Measurements from ENCODE around the gene UTP20.
"Not testable (repeated sequence)": the region's sequence is repeated elsewhere in the genome, so short reads cannot be mapped to it uniquely, and the experiment has no call there.

UTP20 gene

DNA sequence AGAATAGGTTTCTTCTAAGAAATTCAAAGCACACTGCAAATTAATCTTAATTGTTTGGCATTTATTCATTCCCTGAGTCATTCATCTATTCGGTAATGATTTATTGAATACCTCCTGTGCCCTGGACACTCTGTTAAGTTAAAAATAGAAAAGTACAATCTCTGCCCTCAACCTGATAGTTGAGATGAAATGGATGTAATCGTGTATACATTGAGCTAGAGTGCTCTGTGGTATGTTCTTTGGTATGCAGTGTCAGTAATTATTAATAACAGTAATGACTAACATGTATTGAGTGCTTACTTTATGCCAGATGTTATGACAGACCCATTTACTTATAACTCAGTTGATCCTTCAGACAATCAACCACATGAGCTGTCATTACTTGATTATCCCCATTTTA is 47.6 kb downstream of the UTP20 start:
- no peak for DNase-seq

DNA sequence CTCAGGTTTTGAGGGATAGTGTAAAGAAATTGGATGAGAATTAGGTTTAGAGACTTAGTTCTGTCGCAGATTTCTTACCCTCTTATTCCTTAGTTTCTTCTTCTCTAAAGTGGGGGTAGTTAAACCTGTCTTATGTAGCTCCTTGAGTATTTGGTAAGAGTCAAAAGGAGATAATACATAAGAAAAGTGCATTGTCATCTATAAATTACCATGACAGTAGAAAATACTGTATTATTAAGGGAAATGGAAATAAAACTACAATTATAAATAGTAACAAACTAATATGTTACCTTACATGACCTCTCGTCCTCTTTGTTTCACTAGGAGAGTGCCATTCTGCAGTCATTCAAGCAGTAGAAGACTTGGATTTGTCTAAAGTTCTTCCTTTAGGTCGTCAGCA is 49.0 kb downstream of the UTP20 start:
- no peak for DNase-seq

DNA sequence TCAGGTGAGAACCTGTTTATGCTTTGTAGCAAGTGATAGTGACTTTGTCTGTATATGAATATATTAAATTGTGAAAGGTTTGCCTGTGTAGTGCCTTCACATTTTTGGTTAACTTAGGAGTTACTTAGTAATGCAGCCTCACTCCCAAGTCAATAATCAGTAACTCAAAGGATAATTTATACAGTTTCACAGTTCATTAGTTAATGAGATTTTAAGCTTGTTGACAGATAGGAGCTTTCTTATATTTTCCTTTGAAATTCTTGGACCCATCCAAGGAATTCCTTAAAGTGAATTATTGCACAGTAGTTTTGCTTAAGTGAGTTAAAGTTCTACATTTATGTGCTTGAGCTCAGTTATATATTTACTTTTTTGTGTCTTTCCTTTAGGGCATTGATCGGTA is 50.7 kb downstream of the UTP20 start:
- no peak for DNase-seq

DNA sequence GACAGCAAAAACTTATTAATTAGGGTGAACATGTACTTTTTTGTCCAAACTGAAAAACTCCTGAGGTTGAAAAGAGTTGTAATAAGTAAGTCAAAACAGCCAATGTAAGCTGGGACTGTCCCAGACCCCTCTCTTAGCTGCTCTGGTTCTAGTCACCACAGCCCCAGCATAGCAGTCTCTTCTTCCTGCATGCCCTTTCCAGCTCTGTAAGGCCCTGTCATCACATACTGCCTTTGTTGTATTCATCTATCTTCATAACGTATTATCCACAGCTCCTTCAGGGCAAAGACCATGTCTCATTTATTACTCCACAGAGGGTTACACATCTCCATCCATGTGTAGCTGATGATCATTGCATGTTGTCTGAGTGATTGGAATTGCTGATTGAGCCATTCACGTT is 56.5 kb downstream of the UTP20 start:
- DNase-seq, result no peak

DNA sequence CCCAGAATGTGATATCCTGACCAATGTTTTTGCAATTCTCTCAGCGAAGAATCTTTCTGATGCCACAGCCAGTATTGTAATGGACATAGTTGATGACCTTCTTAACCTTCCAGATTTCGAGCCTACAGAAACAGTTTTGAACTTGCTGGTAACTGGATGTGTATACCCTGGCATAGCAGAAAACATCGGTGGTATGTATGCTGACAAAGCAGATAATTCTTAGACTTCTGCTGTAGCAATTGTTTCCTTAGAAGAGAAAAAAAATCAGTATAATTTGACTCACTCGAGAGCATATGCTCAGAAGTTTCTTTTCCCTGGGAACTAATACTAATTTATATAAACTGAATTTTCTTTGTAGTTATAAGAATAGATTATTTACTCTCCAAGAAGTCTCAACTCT is 58.2 kb downstream of the UTP20 start:
- DNase-seq, result no peak

DNA sequence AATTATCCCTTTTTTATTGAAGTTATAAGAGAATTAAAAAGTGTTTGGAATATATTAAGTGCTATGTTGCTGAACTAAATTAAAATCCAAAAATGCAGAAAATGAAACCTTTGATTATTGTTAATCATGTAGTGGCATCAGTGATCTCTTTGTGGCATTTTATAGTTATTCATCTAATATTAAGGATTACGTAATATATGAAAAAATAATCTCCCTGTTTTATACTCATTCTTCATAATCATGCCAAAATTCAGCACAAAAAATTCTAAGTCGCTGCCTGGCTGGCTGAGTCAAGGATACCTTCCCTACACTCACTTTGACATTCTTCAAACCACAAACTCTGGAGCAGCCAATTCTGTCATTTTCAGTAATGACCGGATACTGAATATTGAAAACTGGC is 64.0 kb downstream of the UTP20 start:
- no peak for DNase-seq

DNA sequence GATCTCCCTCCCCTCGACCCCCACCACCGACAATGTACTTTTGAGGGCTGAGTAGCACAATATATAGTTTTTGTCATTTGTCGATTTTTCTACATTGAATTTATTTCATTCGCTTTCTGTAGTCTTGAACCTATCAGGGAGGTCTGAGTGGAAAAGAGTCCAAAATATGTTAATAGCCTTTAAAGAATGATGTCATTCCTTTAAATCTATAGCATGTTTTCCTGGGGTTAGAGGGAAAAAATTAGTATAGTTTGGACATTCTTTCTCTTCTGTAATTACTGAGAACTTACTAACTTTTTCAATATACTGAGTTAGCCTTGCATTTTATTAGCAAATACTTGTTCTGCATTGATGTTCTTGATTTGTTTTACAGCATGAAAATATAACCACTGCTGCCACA is 71.8 kb downstream of the UTP20 start:
- DNase-seq, result no peak

DNA sequence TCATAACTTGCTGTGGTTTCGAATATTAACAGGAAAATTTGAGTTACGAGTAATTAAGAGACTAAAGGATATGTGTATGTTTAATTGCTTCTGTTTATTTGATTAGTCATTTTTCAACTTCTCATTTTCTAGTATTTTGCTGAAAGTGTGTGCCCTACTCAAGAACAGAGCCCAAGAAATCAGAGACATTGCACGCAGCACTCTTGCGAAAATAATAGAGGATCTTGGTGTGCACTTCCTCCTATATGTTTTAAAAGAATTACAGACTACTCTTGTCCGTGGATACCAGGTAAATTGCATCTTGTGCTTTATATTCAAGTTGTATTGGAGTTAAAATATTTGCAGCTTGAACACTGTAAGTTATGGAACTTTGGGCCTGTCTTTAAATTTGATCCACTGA is 76.9 kb downstream of the UTP20 start:
- DNase-seq, result no peak

DNA sequence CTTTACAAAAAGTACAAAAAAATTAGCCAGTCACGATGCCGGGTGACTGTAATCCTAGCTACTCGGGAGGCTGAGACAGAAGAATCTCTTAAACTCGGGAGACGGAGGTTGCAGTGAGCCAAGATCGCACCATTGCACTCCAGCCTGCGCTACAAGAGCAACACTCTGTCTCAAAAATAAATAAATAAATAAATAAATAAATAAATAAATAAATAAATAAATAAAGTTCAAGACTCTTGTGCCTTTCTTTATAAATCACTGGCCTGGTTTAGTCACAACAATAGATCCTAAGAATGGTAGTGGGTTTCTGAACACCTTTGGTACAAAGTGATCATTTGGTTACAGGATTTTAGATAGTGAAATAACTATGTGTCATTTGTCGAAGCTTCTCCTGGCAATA is 81.5 kb downstream of the UTP20 start:
- DNase-seq, result no peak

DNA sequence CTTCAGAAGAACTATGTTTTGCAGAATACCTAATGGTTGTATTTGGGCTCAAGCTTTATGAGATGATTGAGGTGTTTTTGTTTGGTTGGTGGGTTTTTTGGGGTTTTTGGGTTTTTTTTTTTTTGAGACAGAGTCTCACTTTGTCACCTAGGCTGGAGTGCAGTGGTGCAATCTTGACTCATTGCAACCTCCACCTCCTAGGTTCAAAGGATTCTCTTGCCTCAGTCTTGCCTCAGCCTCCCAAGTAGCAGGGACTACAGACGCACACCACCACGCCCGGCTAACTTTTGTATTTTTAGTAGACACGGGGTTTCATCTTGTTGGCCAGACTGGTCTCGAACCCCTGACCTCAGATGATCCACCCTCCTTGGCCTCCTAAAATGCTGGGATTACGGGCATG is 88.1 kb downstream of the UTP20 start:
- no peak for DNase-seq

DNA sequence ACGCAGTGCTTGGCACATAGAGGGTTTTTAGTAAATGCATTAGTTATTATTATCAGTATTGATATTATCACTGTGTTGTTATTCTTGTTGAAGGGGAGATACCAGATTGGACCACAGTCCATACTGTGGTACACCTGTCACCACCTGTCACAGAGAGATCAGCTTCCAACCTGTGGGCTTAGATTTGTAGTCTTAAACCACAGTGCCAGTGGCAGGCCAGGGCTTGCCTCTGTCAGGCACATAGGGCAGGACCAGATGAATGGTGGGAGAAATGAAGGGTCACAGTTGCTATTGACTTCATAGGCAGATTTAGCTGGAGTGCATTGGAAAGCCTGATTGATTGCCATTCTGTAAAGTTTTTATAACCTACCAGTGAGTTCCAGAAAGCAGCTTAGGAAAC is 92.5 kb downstream of the UTP20 start:
- no peak for DNase-seq

DNA sequence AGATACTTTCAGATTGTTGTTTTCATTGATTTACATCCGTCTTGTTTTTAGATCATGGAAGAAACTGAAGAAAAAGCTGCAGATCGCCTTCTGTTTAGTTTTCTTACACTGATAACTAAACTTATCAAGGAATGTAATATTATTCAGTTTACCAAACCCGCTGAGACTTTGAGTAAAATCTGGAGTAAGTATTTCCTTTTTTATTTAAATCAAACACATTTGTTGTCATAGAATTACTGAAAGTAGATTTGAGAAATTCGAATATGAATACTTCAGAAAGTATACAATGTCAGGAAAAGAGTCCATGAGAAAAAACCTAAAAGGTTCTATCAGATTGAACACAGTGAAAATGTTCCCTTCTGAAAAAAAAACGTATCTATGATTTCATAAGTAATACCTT is 95.7 kb downstream of the UTP20 start:
- no peak for DNase-seq

DNA sequence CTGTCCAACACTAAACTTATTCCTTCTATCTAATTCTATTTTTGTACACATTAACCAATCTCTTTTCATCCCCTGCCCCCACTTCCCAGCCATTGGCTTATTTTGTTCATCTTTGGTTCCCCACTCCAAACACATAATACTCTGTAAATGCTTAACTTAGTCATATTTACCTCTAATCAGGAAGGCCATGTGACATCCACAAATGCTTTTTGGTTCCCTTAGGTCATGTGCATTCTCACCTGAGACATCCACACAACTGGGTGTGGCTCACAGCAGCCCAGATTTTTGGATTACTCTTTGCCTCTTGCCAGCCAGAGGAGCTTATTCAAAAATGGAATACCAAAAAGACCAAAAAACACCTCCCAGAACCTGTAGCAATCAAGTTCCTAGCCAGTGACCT is 99.2 kb downstream of the UTP20 start:
- DNase-seq, result no peak

DNA sequence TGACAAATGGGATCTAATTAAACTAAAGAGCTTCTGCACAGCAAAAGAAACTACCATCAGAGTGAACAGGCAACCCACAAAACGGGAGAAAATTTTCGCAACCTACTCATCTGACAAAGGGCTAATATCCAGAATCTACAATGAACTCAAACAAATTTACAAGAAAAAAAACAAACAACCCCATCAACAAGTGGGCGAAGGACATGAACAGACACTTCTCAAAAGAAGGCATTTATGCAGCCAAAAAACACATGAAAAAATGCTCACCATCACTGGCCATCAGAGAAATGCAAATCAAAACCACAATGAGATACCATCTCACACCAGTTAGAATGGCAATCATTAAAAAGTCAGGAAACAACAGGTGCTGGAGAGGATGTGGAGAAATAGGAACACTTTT is 111.3 kb downstream of the UTP20 start:
- DNase-seq, result not testable (repeated sequence)

DNA sequence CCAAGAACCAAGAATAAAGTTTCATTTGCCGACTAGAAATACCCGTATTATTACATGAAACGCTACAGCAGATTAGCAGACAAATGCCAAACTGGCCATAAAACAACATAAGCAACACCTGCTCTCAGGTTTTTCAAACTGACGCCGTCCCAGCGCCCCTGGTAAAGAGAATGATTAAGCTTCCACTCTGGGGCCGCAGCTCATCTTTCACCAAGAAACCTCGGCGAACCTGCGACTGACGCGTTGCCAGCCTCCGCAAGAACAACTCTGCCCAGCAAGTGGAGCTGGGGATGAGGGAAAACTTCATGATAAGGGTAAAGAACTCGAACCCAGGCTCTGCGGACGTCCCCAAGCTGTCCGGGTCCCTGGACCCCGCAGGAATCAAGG is 127.1 kb downstream of the UTP20 start:
- DNase-seq, result peak in 1 of 2 donors; percentile 35

DNA sequence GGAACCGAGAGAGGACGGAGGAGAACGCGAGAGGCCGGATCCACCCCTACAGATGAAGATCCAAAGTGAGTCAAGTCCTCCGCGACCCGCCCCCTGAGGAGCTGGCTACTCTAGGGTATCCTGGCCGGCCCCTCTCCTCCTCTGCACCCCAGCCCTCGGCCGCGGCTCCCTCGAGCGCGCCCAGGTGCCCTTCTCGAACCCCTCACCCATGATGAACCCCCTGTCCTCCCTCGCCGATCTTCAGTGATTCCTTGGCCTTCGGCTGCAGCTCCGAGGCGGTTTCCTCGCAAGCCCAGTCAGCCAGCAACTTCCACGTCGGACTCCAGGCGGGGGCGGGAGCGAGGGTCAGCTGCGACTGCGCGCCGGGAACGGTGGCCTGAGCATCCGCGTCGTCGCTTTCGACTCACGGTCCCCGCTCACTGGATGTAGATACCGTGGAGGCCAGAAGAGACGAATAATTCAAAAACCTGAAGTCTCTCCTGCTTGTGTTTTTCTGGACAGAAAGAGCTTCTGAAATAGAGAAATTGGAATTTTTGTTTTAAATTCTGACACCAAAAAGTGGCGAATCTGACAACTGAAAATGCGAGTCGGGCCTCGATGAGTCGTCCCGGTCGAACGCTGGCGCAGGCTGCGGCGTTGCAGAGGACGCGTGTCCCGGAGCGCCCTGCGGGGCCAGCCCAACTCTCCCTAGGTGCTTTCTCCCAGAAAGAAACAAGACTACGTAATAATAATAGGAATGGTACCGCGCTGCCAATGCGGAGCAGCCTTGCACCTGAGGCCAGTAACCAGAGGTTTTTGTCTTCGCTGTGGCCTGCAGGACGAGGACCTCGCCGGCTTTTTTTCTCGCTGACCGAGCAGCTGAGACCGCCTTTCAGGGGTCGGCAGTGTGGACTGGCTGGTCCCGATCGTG is 127.8 kb downstream of the UTP20 start, which contains the start of gene ARL1:
ARL1 (minus strand) TSS at position 337 of the 910 bp plus-strand sequence; CDS start at position 210, 127 bp downstream.
- DNase-seq, result peak; percentile 72 to 84

DNA sequence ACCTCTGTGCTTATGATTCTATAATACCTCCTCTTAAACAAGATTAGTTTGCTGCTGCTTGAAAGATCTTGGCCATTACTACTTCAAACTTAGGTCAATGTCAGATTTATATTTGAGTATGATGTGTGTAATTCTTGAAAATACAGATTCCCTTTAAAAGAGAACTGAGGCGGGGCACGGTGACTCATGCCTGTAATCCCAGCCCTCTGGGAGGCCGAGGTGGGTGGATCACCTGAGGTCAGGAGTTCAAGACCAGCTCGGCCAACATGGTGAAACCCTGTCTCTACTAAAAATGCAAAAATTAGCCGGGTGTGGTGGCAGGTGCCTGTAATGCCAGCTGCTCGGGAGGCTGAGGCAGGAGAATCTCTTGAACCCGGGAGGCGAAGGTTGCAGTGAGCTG is 130.3 kb downstream of the UTP20 start:
- not testable (repeated sequence) for DNase-seq

DNA sequence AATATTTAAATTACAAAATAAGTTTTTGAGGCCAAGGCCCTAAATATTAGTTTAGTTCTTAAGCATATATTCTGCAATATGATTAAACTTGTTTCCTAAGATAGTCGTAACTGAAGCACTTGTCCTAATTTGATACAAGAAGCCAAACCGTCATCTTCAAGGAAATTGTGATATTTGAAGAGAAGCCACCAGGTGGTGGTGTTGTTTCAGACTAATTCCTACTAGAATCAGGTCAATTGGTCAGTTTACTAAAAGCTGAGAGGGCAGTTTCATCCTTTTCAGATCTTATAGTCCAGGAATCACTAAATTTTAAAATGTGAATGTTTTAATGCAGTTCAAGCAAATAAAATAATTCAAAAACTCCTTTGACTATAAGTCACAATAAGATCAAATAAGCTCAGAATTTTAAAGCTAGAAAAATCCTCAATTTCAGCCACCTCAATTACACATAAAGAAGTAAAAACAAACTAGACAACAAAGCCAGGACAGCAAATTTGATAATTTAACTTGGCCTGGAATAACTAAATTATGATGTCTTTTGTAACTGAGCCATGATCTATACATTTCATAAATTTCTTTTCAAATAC is 134.7 kb downstream of the UTP20 start:
- DNase-seq, result peak in 1 of 2 donors; percentile 13

DNA sequence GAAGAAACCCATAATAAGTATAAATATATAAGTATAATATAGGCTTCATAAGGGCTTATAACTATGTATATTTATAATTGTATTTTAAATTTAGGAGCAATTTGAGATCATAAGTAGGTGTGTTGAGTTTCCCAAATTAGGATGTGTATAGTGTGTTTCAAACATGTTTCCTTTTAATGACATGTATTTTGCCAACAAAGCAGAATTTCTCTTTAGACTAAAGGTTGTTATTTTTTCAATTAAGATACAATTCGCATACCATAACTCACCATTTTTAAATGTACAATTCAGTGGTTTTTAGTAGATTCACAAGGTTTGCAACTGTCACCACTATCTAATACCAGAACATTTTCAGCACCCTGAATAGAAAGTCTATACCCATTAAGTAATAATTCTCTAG is 135.3 kb downstream of the UTP20 start:
- DNase-seq, result no peak

DNA sequence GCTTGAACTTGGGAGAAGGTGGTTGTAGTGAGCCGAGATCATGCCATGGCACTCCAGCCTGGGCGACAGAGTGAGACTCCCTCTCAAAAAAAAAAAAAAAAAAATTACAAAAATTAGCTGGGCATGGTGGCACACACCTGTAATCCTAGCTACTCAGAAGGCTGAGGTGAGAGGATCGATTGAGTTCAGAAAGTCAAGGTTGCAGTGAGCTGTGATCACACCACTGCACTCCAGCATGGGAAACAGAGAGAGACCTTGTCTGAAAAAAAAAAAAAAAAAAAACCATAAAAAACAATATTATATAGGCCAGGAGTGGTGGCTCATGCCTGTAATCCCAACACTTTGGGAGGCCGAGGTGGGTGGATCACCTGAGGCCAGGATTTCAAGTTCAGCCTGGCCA is 142.2 kb downstream of the UTP20 start:
- DNase-seq, result not testable (repeated sequence)

DNA sequence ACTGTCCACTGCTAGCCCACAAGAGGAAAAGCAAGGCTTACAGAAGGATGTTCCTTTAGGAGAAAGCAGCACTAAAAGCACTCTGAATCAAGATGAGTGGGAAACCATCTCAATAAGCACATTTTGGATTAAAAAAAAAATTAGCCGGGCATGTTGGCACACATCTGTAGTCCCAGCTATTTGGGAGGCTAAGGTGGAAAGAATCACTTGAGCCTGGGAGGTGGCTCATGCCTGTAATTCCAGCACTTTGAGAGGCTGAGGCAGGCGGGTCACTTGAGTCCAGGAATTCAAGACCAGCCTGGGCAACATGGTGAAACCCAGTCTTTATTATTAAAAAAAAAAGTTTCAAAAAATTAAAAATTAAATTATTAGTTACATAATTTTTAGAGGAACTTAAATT is 144.7 kb downstream of the UTP20 start:
- DNase-seq, result no peak

DNA sequence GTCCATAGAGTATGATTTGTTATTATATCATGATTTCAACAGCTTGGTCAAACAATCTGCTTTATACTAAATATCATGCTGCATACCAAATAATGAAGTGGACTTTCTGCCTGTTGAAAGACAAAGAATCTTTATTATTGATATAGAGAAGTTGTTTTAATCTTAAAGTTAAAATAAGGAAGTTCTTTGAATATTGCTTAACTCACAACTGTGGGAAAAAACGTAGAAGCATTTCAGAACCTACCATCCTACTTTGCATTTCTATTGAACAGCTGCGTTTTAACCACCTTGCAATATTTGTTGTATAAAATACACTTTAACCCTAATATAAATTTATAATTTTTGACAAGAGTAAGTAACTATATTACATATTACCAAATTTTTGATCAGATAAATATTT is 150.6 kb downstream of the UTP20 start:
- no peak for DNase-seq

DNA sequence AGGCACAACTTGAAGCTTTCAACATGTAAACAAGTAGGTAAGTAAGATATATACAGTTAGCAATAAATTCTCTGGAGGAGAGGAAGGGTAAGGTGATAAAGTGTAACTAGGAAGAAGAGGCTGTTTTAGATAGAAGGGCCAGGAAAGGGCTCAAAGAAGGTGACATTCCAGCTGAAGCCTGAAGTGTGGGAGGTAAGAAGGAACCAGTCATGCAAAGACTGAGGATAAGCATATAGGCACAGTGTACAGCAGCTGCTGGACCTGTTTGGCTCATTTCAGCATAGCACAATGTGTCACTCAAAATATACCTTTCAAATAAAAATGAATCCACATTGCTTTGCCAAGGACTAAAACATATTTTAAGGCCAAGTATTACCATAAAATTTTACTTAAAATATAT is 156.2 kb downstream of the UTP20 start:
- no peak for DNase-seq

Data from bone marrow (tissue), 2 donors.